HG03565 (cell line): ENCODE measurements around the gene CLPTM1L.
"Not testable (repeated sequence)": the region's sequence is repeated elsewhere in the genome, so short reads cannot be mapped to it uniquely, and the experiment has no call there.

Experiments used
- ATAC-seq: cut with Tn5 transposase; IDR thresholded peaks from one replicate; pipeline ENCODE4 v1.9.1; 2021; ENCODE audit warnings: mild to moderate bottlenecking, moderate library complexity; ENCODE audit not compliant: unreplicated experiment

CLPTM1L gene

DNA sequence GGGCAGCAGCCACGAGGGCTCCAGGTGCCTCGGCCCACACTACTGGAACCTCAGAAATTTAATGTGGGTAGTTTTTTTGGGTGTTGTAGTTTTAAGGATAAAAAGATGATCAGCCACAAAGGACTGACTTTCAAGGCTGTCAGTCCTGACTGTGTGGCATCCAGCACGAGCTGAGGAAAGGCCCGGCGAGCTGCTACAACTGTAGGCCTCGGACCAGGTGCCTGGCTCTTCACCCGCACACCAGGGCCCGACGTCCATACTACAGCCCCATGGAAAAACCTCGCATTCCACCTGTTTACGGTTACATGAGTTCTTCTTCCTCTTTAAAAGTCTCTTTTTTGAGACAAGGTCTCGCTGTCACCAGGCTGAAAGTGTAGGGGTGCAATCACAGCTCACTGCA lies 2.6 kb downstream of the CLPTM1L start:
- ATAC-seq: no peak

DNA sequence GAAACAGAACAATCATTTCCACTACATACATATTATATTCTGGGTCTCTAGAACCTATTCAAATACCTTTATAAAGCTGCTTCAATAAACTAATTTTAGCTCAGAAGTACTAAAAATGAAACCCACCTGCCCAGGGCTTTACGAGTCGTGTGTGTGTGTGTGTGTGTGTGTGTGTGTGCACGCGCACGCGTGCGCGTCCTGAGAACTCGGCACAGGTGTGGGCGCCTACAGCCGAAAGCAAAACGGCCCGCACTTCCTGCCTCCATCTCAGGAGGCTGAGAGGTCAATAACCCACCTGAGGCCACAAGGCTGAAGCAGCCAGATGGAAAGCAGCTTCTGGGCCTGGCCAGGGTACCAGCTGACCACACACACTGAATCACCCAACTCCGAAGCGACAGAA lies 3.0 kb downstream of the CLPTM1L start:
- ATAC-seq: no peak

- ATAC-seq: not testable (repeated sequence)
Observed at GRCh38 chr5:1339818-1340210, 5.1 kb downstream of the CLPTM1L start.

DNA sequence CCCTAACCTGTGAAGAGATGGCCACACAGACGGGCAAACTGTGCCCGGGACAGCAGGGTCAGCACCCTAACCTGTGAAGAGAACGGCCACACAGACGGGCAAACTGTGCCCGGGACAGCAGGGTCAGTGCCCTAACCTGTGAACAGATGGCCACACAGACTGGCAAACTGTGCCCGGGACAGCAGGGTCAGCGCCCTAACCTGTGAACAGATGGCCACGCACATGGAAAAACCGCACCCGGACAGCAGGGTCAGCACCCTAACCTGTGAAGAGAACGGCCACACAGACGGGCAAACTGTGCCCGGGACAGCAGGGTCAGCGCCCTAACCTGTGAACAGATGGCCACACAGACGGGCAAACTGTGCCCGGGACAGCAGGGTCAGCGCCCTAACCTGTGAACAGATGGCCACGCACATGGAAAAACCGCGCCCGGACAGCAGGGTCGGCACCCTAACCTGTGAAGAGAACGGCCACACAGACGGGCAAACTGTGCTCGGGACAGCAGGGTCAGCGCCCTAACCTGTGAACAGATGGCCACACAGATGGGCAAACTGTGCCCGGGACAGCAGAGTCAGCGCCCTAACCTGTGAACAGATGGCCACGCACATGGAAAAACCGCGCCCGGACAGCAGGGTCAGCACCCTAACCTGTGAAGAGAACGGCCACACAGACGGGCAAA lies 5.6 kb downstream of the CLPTM1L start:
- not testable (repeated sequence) for ATAC-seq

DNA sequence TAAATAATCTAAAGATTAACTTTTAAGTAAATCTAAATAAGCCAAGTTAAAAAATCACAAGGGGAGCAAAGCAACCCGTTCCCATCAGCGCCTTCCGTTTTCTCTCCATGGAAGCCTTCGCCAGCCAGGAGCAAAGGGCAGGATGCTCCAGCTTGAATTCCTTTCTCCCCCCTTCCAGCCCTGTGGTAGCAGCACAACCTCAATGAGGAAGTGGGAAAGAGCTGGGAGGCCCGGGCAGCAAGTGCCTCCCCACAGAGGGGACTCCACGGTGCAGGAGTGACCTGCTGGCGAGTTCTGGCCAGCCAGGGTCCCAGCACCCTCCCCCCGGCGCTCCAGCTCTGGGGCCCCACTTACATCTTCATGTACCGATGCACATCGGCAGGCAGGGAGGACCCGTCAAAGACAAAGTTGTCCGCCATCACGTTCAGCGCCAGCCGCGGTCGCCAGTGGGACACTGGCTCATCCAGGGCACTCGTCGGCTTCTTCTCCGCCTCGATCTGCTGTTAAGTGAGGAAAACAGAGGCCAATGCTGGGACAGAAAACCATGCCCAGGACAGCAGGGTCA lies 6.3 kb downstream of the CLPTM1L start:
- ATAC-seq: no peak

- ATAC-seq: no peak
Observed at GRCh38 chr5:1338196-1338490, 6.8 kb downstream of the CLPTM1L start.

DNA sequence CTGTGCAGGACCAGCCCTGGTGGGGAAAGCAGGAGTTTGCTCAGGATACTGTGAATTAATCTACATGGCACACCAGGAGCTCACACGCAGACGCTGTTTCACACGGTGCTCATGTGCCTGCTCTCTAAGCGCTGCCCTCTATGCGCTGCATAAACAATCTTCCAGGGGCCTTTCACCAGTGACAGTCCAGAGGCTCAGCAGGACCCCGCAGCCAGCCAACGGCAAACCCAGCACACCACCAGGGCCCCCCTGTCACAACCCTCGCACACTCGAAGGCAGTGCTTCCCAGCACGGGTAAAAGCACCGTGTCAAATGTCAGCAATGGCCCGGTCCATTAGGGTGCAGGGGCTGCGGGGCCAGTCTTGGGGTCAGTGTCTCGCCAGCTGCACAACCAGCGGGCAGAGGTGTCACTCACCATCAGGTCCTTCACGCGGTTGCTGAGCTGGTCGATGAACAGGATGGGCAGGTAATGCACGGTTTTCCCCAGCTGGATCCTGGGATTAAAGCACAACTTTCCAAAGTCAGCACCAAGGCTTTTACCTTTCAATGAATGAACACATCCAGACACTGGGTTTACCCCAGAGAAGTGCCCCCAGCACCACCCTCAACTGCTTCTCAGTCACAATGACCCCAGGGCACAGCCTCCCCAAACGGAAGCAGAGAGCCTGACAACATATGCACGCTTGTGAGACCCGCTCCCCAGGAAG lies 7.3 kb downstream of the CLPTM1L start:
- ATAC-seq: no peak

DNA sequence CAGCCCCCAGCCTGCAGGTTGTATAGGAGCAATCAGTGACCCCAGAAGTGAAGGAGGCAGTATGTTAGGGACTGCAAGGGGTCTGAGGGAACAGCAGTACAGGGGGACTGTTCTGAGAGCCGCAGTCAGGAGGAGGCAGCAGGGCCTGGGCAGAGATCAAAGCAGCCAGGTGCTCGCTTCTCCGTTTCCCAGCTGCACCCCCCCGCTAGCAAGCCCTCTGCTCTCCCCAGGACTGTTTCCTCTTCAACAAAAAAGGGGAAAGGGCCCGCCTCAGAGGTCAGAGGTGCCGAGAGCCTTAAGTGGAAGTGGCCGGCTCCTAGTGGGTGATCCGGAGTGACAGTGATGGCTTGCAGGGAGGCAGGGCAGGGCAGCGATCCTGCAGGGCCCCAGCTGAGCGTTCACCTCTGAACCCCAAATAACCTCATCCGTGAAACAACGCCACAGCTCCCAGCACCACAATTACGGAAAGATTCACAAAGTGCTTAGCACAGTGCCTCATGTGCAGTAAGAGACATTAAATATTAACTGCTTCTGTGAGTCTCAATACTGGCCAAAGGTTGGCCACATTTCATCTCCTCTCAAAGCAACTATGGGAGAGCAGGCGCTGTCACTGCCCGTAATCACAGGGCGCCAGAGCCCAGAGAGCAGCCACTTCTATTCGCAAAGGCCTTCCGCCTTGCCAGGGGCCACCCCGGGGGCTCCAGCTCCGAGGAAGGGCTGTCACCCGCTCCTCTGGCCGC lies 8.0 kb downstream of the CLPTM1L start:
- no peak for ATAC-seq

- no peak for ATAC-seq
Observed at GRCh38 chr5:1336106-1336561, 8.8 kb downstream of the CLPTM1L start.

- ATAC-seq: no peak
Observed at GRCh38 chr5:1335540-1336095, 9.3 kb downstream of the CLPTM1L start.

DNA sequence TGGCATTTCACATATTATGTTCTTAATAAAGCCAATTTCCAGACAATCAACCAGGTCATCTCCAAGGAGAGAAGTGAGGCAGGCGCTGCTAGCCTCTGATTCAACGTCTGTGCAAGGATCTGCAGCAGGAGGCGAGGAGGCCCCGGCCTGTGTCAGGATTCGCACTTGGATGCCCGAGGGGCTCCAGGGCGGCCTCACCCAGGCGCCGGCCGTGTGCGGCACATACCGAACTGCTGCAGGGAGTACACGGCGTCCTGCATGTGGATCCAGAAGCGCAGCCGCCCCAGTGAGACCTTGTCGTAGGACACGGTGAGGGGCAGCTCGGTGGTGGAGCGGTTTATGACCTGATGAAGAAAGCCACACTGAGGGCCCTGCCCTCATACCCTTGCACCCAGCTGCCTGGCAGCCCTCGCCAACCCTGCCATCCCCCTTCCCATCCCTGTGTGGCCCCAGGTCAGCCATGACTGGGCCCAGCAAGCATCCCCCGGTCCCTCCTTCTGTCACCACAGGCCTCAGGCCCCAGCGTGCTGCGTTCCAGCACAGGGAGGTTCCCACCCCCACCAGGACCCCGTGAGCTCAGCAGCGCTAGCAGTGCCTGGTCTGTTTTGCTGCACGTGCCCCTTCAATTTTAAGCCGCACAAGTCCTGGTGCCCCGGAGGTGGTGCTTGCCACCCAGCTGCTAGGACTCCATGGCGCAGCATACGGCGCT lies 9.9 kb downstream of the CLPTM1L start:
- no peak for ATAC-seq

DNA sequence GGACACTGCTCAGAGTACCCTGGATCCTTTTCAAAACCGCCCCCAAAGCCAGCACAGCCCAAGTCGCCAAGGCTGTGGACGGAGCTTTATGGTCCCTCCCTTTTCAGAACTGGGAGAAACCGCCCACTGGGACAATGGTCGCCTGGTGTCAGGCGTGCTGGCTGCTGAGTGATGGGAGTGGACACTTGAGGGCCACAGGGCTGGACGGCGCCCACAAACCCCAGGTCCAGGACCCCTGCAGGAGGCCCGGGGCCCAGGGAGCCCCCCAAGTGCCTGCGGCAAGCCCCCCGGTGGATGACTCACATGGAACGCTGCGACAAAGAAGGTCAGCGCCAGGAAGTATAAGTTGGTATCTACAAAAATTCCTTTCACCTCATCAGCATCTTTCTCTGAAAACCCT lies 10.9 kb downstream of the CLPTM1L start:
- no peak for ATAC-seq

GRCh38 chr5:1333286-1333685 lies 11.6 kb downstream of the CLPTM1L start:
- ATAC-seq: not testable (repeated sequence)

- ATAC-seq: no peak
Observed at GRCh38 chr5:1332461-1333001, 12.4 kb downstream of the CLPTM1L start.

DNA sequence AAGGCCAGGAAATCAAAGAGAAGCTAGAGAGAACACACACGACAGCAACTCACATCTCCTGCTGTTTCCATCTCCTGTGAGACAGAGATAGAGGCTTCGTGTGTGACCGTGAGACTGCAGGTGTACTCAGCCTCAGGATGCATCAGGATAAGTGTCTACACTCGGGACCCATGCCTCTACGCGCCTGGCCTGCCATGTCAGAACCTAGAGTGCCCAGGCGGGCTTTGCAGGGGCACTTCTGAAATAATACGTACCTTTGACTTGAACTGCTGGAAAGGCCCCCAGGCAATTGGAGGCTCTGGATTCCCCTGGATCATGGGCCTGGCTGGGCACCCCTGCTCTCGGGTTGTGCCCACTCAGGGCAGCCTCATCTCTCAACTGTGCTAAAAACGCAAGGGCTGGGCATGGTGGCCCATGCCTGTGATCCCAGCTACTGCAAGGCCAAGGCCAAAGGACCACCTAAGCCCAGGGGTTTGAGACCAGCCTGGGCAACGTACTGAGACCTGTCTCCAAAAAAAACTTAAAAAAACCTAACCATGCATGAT lies 13.0 kb downstream of the CLPTM1L start:
- ATAC-seq: no peak

GRCh38 chr5:1330847-1331831 lies 13.8 kb downstream of the CLPTM1L start:
- ATAC-seq: no peak

GRCh38 chr5:1330146-1330846 lies 14.6 kb downstream of the CLPTM1L start:
- no peak for ATAC-seq

GRCh38 chr5:1329111-1329579 lies 15.8 kb downstream of the CLPTM1L start:
- no peak for ATAC-seq
